ENCODE results near the gene RPS25. TPM values are rescaled to one million over a fixed set of nuclear protein-coding genes. Genes with fewer than 3 reads are reported as not detected.

The RPS25 gene
- total RNA-seq, 4 donors from 2014 or later = 729 to 2,261 (median 1,537) TPM

GRCh38 chr11:119026970-119027369, 8.8 kb upstream of the RPS25 start:
- peaks cover 12 to 53% (median 19%) of the 10 kb centered on the region in 3 donors for H3K4me1 ChIP-seq
- no peaks in the 10 kb centered on the region for H3K9me3 ChIP-seq
- TF ChIP-seq CTCF (IDR thresholded peaks at IDR 0.05) (no peak), POLR2A (IDR thresholded peaks at IDR 0.05) (no peak)
- no peak for DNase-seq
- 83 to 100% methylated on average over 1 of the region's 2 CpGs for WGBS, 2 donors
- H3K36me3 ChIP-seq = peaks cover 0 to 61% (median 13%) of the 10 kb centered on the region in 3 donors
- no peaks in the 10 kb centered on the region for H3K27me3 ChIP-seq
- H3K27ac ChIP-seq = no peak overlapping the region
- intact Hi-C loops (cut with DNase I) = no loop called here
- no peak overlapping the region for H3K4me3 ChIP-seq

GRCh38 chr11:119025978-119026766, 8.0 kb upstream of the RPS25 start:
- intact Hi-C loops (cut with DNase I) = no loop called here
- H3K36me3 ChIP-seq = peaks cover 0 to 69% (median 13%) of the 10 kb centered on the region in 3 donors
- no peaks in the 10 kb centered on the region for H3K27me3 ChIP-seq
- H3K4me1 ChIP-seq = peaks cover 12 to 58% (median 19%) of the 10 kb centered on the region in 3 donors
- no peak overlapping the region for H3K4me3 ChIP-seq
- no peak overlapping the region for H3K27ac ChIP-seq
- DNase-seq = no peak
- no peaks in the 10 kb centered on the region for H3K9me3 ChIP-seq
- WGBS, 2 donors = 82 to 84% methylated on average over 8 to 13 of the region's 16 CpGs
- no peak for TF ChIP-seq POLR2A (IDR thresholded peaks at IDR 0.05)
- TF ChIP-seq CTCF (IDR thresholded peaks at IDR 0.05) = no peak

- peak overlapping the region in 1 of 4 donors; percentile 18 for H3K27ac ChIP-seq
- intact Hi-C loops (cut with DNase I) = no loop called here
- TF ChIP-seq CTCF (IDR thresholded peaks at IDR 0.05) (no peak), POLR2A (IDR thresholded peaks at IDR 0.05) (no peak)
- 95 to 96% methylated on average over 5 of the region's 5 CpGs for WGBS, 2 donors
- DNase-seq = no peak
- H3K4me1 ChIP-seq = peaks cover 12 to 60% (median 18%) of the 10 kb centered on the region in 3 donors
- no peaks in the 10 kb centered on the region for H3K9me3 ChIP-seq
- H3K4me3 ChIP-seq = no peak overlapping the region
- no peaks in the 10 kb centered on the region for H3K27me3 ChIP-seq
- H3K36me3 ChIP-seq = peaks cover 0 to 75% (median 13%) of the 10 kb centered on the region in 3 donors
These were observed 7.4 kb upstream of the RPS25 start for GRCh38 chr11:119025541-119025940.

GRCh38 chr11:119025099-119025473, 6.9 kb upstream of the RPS25 start:
- peaks cover 0 to 75% (median 13%) of the 10 kb centered on the region in 3 donors for H3K36me3 ChIP-seq
- H3K27me3 ChIP-seq = no peaks in the 10 kb centered on the region
- TF ChIP-seq POLR2A (IDR thresholded peaks at IDR 0.05) = no peak
- no peak for TF ChIP-seq CTCF (IDR thresholded peaks at IDR 0.05)
- 63 to 64% methylated on average over 4 to 5 of the region's 5 CpGs for WGBS, 2 donors
- no peaks in the 10 kb centered on the region for H3K9me3 ChIP-seq
- intact Hi-C loops (cut with DNase I) = no loop called here
- peaks cover 13 to 61% (median 20%) of the 10 kb centered on the region in 3 donors for H3K4me1 ChIP-seq
- DNase-seq = no peak
- H3K4me3 ChIP-seq = no peak overlapping the region
- peak overlapping the region in 2 of 4 donors; percentile 18 to 55 for H3K27ac ChIP-seq

- DNase-seq = no peak
- peaks cover 13 to 61% (median 21%) of the 10 kb centered on the region in 3 donors for H3K4me1 ChIP-seq
- H3K9me3 ChIP-seq = no peaks in the 10 kb centered on the region
- WGBS, 2 donors = 73 to 79% methylated on average over 10 of the region's 15 CpGs
- intact Hi-C loops (cut with DNase I) = no loop called here
- no peaks in the 10 kb centered on the region for H3K27me3 ChIP-seq
- peak overlapping the region in 2 of 4 donors; percentile 18 to 55 for H3K27ac ChIP-seq
- H3K36me3 ChIP-seq = peaks cover 0 to 75% (median 13%) of the 10 kb centered on the region in 3 donors
- H3K4me3 ChIP-seq = no peak overlapping the region
- TF ChIP-seq POLR2A (IDR thresholded peaks at IDR 0.05) = no peak
- no peak for TF ChIP-seq CTCF (IDR thresholded peaks at IDR 0.05)
These were observed 6.4 kb upstream of the RPS25 start for GRCh38 chr11:119024430-119025098.

Data from esophagus squamous epithelium (tissue), 5 donors.